Upper lobe of left lung (tissue), 6 donors: ENCODE results near the gene LUC7L3. TPM values are rescaled to one million over a fixed set of nuclear protein-coding genes. Genes with fewer than 3 reads are reported as not detected.
"Not testable (repeated sequence)": the region's sequence is repeated elsewhere in the genome, so short reads cannot be mapped to it uniquely, and the experiment has no call there.

Experiments
- ATAC-seq, 2 donors: fragments of 200-7000 bp; cut with Tn5 transposase; one replicate each; pipeline ENCODE4 v1.9.1; 2022; ENCODE audit warnings: mild to moderate bottlenecking in 2 of 2, moderate library complexity in 2 of 2; ENCODE audit not compliant: low FRiP score in 2 of 2
- DNase-seq, 2 donors: peaks; one replicate each; pipeline ENCODE4 v3.0.0-alpha.2; 2019 to 2020
- H3K27ac ChIP-seq, 4 donors: fragments of 200-600 bp; sonication (generic); one replicate each; pipeline ENCODE4 v1.5.1; 2016 to 2019
- H3K27me3 ChIP-seq, 4 donors: fragments of 200-600 bp; sonication (generic); one replicate each; pipeline ENCODE4 v1.5.1; 2017 to 2019
- H3K36me3 ChIP-seq, 4 donors: fragments of 200-600 bp; sonication (generic); one replicate each; pipeline ENCODE4 v1.5.1; 2016 to 2019
- H3K4me1 ChIP-seq, 4 donors: fragments of 200-600 bp; sonication (generic); one replicate each; pipeline ENCODE4 v1.5.1; 2018 to 2019
- H3K4me3 ChIP-seq, 4 donors: fragments of 200-600 bp; sonication (generic); one replicate each; pipeline ENCODE4 v1.5.1; 2017 to 2019; ENCODE audit warnings: mild to moderate bottlenecking in 2 of 4, moderate library complexity in 1 of 4
- H3K9me3 ChIP-seq, 4 donors: fragments of 200-600 bp; sonication (generic); one replicate each; pipeline ENCODE4 v1.5.1; 2018 to 2019
- EP300 ChIP-seq, 4 donors: sonication (generic); formaldehyde crosslinking; IDR thresholded peaks; one replicate each; pipeline ENCODE4 v1.5.1; 2017; ENCODE audit warnings: antibody characterized with exemption in 4 of 4, control low read depth in 2 of 4
- POLR2A ChIP-seq, 4 donors: fragments of 450-650 bp; IDR thresholded peaks; one replicate each; pipeline ENCODE4 v1.5.1; 2016 to 2017; ENCODE audit warnings: antibody characterized with exemption in 4 of 4, mild to moderate bottlenecking in 2 of 4
- POLR2AphosphoS5 ChIP-seq, 2 donors: sonication (generic); formaldehyde crosslinking; IDR thresholded peaks; one replicate each; pipeline ENCODE4 v1.5.1; 2017; ENCODE audit warnings: antibody characterized with exemption in 2 of 2
- WGBS, 2 donors: methylation state at CpG; one replicate each; pipeline ENCODE4 v1.1.5; 2017 to 2018; 5-methylcytosine and 5-hydroxymethylcytosine counted together
- total RNA-seq, 6 donors: library from RNA; depleted of rRNA in 4 of 6; stranded (reverse); fragments of >200 nt in 4 of 6; gene quantifications; one replicate each; pipeline versions ENCODE4 v1.1.0 to v1.2.1, GENCODE V29; 2016 to 2021
- TF ChIP-seq, protein P1 (sequence below), 6 experiments: fragments of 450-650 bp in 4 of 6; fragments of 200-600 bp in 2 of 6; sonication (generic) in 2 of 6; IDR thresholded peaks; one replicate each; pipeline ENCODE4 v1.5.1; 2016 to 2019; ENCODE audit warnings: antibody characterized with exemption in 6 of 6
- donor health status: DM: no; HTN: no; CAD: no; lungs with moderate emphysema.
- donor health status: DM: no; HTN: yes; CAD: no; lungs with severe emphysema.

The LUC7L3 gene
- total RNA-seq, 6 donors from 2014 or later = 38.2 to 625 (median 91.4) TPM

DNA sequence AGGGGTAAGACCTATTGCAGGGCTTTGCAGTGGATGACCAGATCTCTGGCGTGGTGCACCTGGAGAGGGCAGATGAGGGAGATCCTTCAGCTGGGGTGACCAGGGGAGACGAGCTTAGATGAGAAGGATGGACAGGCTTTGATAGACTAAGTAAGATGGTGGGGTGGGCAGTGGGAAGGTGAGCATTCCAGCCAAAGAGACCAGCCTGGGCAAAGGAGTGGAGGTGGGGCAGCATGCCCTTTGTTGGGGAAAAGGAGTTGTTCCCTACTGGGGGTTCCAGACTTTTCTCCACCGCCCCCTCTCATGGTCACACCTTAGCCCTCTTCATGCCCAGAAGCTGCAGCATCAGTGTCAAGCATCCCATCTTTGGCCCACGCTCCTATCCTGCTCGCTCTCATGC is 39.3 kb upstream of the LUC7L3 start:
- ATAC-seq (no peak), DNase-seq (no peak)
- Histone ChIP-seq H3K9me3 (no peaks in the 10 kb centered on the region), H3K27ac (no peak overlapping the region), H3K36me3 (no peaks in the 10 kb centered on the region), H3K4me3 (no peak overlapping the region), H3K4me1 (peaks cover 3 to 10% (median 5%) of the 10 kb centered on the region in 4 donors), H3K27me3 (no peaks in the 10 kb centered on the region)
- WGBS, 2 donors = 95% methylated on average over 5 of the region's 5 CpGs
- no peak for TF ChIP-seq POLR2AphosphoS5 (IDR thresholded peaks at IDR 0.05)
- no peak for TF ChIP-seq POLR2A (IDR thresholded peaks at IDR 0.05)
- TF ChIP-seq, protein P1, sequence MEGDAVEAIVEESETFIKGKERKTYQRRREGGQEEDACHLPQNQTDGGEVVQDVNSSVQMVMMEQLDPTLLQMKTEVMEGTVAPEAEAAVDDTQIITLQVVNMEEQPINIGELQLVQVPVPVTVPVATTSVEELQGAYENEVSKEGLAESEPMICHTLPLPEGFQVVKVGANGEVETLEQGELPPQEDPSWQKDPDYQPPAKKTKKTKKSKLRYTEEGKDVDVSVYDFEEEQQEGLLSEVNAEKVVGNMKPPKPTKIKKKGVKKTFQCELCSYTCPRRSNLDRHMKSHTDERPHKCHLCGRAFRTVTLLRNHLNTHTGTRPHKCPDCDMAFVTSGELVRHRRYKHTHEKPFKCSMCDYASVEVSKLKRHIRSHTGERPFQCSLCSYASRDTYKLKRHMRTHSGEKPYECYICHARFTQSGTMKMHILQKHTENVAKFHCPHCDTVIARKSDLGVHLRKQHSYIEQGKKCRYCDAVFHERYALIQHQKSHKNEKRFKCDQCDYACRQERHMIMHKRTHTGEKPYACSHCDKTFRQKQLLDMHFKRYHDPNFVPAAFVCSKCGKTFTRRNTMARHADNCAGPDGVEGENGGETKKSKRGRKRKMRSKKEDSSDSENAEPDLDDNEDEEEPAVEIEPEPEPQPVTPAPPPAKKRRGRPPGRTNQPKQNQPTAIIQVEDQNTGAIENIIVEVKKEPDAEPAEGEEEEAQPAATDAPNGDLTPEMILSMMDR (IDR thresholded peaks at IDR 0.05) = no peak
- TF ChIP-seq EP300 (IDR thresholded peaks at IDR 0.05) = no peak

DNA sequence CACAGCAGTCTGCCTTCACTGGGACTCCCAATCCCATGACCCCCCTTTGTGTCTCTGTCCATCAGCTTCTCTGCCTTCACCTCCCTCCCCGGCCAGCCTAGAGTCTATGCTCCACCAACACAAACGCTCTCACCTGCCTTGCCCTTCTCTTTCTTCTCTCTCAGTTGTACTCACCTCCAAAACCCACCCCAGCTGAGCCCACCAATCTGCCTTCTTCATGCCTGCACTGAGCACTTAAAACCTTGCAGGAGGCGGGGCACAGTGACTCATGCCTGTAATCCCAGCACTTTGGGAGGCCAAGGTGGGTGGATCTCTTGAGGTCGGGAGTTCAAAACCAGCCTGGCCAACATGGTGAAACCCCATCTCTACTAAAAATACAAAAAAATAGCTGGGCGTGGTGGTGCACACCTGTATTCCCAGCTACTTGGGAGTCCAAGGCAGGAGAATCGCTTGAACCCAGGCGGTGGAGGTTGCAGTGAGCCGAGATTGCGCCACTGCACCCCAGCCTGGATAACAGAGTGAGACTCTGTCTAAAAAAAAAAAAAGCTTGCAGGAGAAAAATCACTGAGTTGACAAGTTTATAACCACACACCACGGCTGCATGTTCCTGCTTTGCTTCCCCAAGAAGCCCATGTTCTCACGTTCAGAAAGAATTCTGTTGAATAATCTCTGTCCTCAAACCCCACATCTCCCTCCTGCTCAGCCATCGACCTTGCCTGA is 38.7 kb upstream of the LUC7L3 start:
- peak in 1 of 2 donors; percentile 4 for ATAC-seq

DNA sequence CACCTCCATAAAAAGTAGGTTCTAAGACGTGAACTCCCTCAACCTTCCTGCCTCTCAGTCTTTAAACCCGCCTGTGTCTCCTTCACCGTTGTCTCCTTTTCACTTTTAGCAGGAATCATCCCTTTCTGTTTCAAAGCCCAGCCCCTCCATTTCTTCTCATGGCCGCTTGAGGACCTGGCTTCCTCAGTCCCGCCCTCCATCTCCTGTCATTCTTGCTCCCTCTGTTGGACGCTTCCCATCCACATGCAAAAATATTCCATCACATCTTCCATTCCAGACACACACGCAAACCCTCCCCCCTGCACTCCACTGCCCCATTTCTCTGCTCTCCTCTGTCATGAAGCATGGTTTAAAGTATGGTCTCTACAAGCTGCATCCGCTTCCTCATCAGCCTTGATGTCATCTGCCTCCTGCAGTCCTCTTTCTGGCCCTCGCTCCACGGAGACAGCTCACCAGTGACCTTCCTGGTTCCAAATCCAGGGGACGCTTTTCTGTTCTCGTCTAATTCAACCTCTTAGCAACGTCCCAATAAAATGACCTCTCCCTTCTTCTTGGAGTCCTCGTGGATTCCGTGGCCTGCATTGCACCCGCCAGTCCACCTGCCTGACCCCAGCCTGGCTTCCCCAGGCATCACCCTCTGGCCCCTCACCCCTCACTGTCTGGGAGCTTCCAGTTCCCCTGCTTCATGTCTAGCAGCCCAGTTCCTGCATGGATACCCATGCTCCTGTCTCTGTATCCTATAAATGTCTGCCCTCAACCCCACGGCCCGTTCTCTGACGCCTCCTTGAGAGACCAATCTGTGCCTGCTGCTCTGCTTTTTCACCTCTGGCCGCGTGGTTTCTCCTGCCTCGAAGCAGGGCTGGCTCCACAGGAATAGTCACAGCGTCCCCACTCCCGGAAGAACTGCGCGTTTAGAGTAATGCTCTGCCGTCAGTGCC is 37.9 kb upstream of the LUC7L3 start:
- DNase-seq (peak in 1 of 2 donors; percentile 55), ATAC-seq (peak; percentile 16 to 72)
- Histone ChIP-seq H3K27me3 (no peaks in the 10 kb centered on the region), H3K36me3 (no peaks in the 10 kb centered on the region), H3K4me3 (no peak overlapping the region), H3K4me1 (peaks cover 6 to 18% (median 8%) of the 10 kb centered on the region in 4 donors), H3K27ac (peak overlapping the region in 1 of 4 donors; percentile 35), H3K9me3 (no peaks in the 10 kb centered on the region)
- TF ChIP-seq EP300 (IDR thresholded peaks at IDR 0.05) (no peak), POLR2AphosphoS5 (IDR thresholded peaks at IDR 0.05) (no peak), POLR2A (IDR thresholded peaks at IDR 0.05) (no peak)
- TF ChIP-seq, protein P1 (IDR thresholded peaks at IDR 0.05) = peak; percentile 24 to 72 (median 53)
- 56 to 59% methylated on average over 27 of the region's 27 CpGs for WGBS, 2 donors

More for the DNA sequence above, 38.7 kb upstream of the LUC7L3 start:
- not testable (repeated sequence) for H3K27ac ChIP-seq, DNase-seq, H3K4me3 ChIP-seq, H3K9me3 ChIP-seq, H3K36me3 ChIP-seq, H3K27me3 ChIP-seq
- WGBS, 2 donors = 69 to 71% methylated on average over 11 to 12 of the region's 12 CpGs
- peaks cover 3 to 10% (median 5%) of the 10 kb centered on the region in 4 donors for H3K4me1 ChIP-seq

DNA sequence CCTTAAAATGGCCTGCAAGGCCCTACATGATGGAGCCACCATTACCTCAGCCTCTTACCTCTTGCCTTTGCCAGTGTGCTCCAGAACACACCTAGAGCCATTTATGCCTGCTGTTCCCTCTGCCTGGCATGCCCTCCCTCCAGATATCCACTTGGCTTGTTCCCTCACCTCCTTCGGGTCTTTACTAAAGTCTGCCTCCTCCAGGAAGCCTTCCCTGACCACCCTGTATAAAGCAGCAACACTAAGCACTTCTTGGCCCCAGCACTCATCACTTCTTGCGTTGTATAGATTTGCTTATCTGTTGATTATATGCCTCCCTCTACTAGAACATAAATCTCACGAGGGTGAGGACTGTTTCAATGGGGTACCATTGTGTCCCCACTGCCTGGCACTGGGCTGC is 37.0 kb upstream of the LUC7L3 start:
- no peak for ATAC-seq
- no peaks in the 10 kb centered on the region for H3K36me3 ChIP-seq
- TF ChIP-seq POLR2AphosphoS5 (IDR thresholded peaks at IDR 0.05) = no peak

DNA sequence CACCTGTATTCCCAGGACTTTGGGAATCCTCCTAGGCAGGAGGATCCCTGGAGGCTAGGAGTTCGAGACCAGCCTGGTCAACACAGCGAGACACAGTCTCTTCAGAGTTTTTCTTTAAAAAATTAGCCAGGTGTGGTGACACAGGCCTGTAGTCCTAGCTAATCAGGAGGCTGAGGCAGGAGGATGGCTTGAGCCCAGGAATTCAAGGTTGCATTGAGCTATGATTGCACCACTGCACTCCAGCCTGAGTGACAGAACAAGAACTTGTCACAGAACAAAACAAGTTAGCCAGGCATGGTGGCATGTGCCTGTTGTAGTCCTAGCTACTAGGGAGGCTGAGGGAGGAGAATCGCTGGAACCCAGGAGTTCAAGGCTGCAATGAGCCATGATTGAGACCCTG is 36.5 kb upstream of the LUC7L3 start:
- H3K4me1 ChIP-seq = peaks cover 6 to 27% (median 12%) of the 10 kb centered on the region in 4 donors
- no peaks in the 10 kb centered on the region for H3K36me3 ChIP-seq
- H3K27me3 ChIP-seq = no peaks in the 10 kb centered on the region
- 92 to 94% methylated on average over 3 of the region's 3 CpGs for WGBS, 2 donors
- ATAC-seq = no peak
- no peaks in the 10 kb centered on the region for H3K9me3 ChIP-seq
- DNase-seq = no peak
- no peak overlapping the region for H3K27ac ChIP-seq
- no peak overlapping the region for H3K4me3 ChIP-seq
- TF ChIP-seq POLR2A (IDR thresholded peaks at IDR 0.05) = no peak
- TF ChIP-seq POLR2AphosphoS5 (IDR thresholded peaks at IDR 0.05) = no peak
- no peak for TF ChIP-seq EP300 (IDR thresholded peaks at IDR 0.05)
- TF ChIP-seq, protein P1 (IDR thresholded peaks at IDR 0.05) = no peak

More for the DNA sequence above, 37.0 kb upstream of the LUC7L3 start:
- H3K4me1 ChIP-seq = peaks cover 6 to 27% (median 12%) of the 10 kb centered on the region in 4 donors
- no peaks in the 10 kb centered on the region for H3K27me3 ChIP-seq
- DNase-seq = no peak
- no peaks in the 10 kb centered on the region for H3K9me3 ChIP-seq
- no peak overlapping the region for H3K4me3 ChIP-seq
- WGBS, 2 donors = 83 to 94% methylated on average over 3 of the region's 3 CpGs
- no peak overlapping the region for H3K27ac ChIP-seq
